Measurements from ENCODE around the gene NLRP7.
"Not testable (repeated sequence)": the region's sequence is repeated elsewhere in the genome, so short reads cannot be mapped to it uniquely, and the experiment has no call there.

NLRP7 gene

DNA sequence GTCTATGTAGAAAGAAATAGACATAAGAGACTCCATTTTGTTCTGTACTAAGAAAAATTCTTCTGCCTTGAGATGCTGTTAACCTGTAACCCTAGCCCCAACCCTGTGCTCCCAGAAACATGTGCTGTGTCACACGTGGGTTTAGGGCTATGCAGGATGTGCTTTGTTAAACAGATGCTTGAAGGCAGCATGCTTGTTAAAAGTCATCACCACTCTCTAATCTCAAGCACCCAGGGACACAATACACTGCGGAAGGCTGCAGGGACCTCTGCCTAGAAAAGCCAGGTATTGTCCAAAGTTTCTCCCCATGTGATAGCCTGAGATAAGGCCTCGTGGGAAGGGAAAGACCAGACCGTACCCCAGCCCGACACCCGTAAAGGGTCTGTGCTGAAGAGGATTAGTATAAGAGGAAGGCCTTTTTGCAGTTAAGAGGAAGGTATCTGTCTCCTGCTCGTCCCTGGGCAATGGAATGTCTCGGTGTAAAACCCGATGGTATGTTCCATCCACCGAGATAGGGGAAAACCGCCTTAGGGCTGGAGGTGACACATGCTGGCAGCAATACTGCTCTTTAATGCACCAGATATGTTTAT is 3.5 kb downstream of the NLRP7 start:
- not testable (repeated sequence) for H3K4me3 ChIP-seq (replicated peaks; ENCODE audit: insufficient read depth, low read length); DNase-seq (ENCODE audit: low read depth in 1 of 2, low spot score in 1 of 2); H3K27me3 ChIP-seq (ENCODE audit: insufficient read depth, poor library complexity, severe bottlenecking); H3K27ac ChIP-seq (replicated peaks)

DNA sequence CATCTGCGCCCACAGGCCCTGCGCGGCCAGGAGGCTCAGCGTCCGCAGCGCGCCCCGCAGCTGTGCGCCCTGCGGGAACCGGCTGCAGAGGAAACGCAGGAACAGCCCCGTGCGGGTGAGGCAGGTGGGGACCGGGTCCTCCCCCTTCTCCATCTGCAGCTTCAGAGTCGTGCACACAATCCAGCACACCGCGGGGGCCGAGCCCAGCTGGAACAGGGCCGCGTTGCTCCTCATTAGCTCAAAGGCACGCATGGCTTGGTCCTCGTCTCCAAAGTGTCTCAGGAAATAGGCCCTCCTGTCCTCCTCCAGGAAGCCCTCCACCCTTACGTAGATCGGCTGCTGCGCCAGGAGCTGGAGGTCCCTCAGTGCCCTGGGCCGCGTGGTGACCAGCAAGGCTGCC is 7.8 kb downstream of the NLRP7 start:
- H3K27ac ChIP-seq (replicated peaks); H3K27me3 ChIP-seq (ENCODE audit: insufficient read depth, poor library complexity, severe bottlenecking); DNase-seq (ENCODE audit: low read depth in 1 of 2, low spot score in 1 of 2); H3K4me3 ChIP-seq (replicated peaks; ENCODE audit: insufficient read depth, low read length): not testable (repeated sequence)

DNA sequence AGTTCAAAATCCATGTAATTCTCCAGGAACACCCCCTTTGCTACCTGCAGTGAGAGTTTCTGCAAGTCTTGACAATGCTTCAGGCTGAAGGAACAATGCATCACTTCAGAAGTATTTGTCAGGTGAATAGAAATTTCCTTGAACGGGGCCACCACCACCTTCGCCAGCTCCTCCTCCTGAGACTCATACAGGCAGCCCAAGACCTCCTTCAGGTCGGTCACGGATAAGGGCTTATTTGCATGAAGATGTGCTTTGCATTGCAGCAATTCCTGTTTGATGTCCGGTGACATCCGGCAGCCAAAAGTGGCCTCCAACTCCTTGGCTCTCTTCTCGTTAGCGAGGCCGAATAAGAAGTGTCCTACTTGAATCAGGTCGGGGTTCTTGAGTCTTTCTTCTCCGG is 8.4 kb downstream of the NLRP7 start:
- TF ChIP-seq GABPA (IDR thresholded peaks at IDR 0.05; ENCODE audit: low read depth): no peak
- TF ChIP-seq, protein P1, sequence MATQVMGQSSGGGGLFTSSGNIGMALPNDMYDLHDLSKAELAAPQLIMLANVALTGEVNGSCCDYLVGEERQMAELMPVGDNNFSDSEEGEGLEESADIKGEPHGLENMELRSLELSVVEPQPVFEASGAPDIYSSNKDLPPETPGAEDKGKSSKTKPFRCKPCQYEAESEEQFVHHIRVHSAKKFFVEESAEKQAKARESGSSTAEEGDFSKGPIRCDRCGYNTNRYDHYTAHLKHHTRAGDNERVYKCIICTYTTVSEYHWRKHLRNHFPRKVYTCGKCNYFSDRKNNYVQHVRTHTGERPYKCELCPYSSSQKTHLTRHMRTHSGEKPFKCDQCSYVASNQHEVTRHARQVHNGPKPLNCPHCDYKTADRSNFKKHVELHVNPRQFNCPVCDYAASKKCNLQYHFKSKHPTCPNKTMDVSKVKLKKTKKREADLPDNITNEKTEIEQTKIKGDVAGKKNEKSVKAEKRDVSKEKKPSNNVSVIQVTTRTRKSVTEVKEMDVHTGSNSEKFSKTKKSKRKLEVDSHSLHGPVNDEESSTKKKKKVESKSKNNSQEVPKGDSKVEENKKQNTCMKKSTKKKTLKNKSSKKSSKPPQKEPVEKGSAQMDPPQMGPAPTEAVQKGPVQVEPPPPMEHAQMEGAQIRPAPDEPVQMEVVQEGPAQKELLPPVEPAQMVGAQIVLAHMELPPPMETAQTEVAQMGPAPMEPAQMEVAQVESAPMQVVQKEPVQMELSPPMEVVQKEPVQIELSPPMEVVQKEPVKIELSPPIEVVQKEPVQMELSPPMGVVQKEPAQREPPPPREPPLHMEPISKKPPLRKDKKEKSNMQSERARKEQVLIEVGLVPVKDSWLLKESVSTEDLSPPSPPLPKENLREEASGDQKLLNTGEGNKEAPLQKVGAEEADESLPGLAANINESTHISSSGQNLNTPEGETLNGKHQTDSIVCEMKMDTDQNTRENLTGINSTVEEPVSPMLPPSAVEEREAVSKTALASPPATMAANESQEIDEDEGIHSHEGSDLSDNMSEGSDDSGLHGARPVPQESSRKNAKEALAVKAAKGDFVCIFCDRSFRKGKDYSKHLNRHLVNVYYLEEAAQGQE (IDR thresholded peaks at IDR 0.05; ENCODE audit: insufficient replicate concordance, low read depth): no peak
- no peak for TF ChIP-seq POLR2AphosphoS5 (IDR thresholded peaks at IDR 0.05; ENCODE audit: low read depth)
- TF ChIP-seq SPI1 (IDR thresholded peaks at IDR 0.05; ENCODE audit: borderline replicate concordance, low read depth): no peak
- TF ChIP-seq, protein P2, sequence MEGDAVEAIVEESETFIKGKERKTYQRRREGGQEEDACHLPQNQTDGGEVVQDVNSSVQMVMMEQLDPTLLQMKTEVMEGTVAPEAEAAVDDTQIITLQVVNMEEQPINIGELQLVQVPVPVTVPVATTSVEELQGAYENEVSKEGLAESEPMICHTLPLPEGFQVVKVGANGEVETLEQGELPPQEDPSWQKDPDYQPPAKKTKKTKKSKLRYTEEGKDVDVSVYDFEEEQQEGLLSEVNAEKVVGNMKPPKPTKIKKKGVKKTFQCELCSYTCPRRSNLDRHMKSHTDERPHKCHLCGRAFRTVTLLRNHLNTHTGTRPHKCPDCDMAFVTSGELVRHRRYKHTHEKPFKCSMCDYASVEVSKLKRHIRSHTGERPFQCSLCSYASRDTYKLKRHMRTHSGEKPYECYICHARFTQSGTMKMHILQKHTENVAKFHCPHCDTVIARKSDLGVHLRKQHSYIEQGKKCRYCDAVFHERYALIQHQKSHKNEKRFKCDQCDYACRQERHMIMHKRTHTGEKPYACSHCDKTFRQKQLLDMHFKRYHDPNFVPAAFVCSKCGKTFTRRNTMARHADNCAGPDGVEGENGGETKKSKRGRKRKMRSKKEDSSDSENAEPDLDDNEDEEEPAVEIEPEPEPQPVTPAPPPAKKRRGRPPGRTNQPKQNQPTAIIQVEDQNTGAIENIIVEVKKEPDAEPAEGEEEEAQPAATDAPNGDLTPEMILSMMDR (IDR thresholded peaks at IDR 0.05; ENCODE audit: insufficient read depth, low read length): no peak
- Histone ChIP-seq H3K27ac (replicated peaks) (no peak overlapping the region), H3K4me3 (replicated peaks; ENCODE audit: insufficient read depth, low read length) (no peak overlapping the region), H3K27me3 (ENCODE audit: insufficient read depth, poor library complexity, severe bottlenecking) (no peaks in the 10 kb centered on the region)
- no peak for DNase-seq (ENCODE audit: low read depth in 1 of 2, low spot score in 1 of 2)

DNA sequence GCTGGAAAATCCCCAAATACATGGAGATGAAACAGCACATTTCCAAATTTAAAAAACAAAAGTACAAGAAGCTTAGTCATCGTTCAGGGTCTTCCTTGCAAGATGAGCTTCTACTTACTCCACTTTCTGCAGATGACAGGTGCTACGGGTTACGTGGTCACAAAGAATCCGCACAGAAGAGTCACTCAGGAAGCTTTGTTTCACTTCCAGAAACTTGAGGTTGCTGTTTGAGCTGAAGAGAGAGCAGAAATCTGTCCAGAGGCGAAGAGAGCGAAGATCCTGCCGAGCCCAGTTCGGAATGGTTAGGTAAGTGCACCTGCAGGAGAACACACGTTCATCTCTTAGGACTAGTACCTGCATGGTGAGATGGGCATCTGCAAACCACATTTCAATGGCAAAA is 9.4 kb downstream of the NLRP7 start:
- H3K4me3 ChIP-seq (replicated peaks; ENCODE audit: insufficient read depth, low read length): no peak overlapping the region
- no peaks in the 10 kb centered on the region for H3K27me3 ChIP-seq (ENCODE audit: insufficient read depth, poor library complexity, severe bottlenecking)
- DNase-seq (ENCODE audit: low read depth in 1 of 2, low spot score in 1 of 2): no peak
- TF ChIP-seq, protein P1 (IDR thresholded peaks at IDR 0.05; ENCODE audit: insufficient replicate concordance, low read depth): no peak
- TF ChIP-seq, protein P2 (IDR thresholded peaks at IDR 0.05; ENCODE audit: insufficient read depth, low read length): no peak
- TF ChIP-seq SPI1 (IDR thresholded peaks at IDR 0.05; ENCODE audit: borderline replicate concordance, low read depth): no peak
- TF ChIP-seq POLR2AphosphoS5 (IDR thresholded peaks at IDR 0.05; ENCODE audit: low read depth): no peak
- TF ChIP-seq GABPA (IDR thresholded peaks at IDR 0.05; ENCODE audit: low read depth): no peak
- H3K27ac ChIP-seq (replicated peaks): no peak overlapping the region

DNA sequence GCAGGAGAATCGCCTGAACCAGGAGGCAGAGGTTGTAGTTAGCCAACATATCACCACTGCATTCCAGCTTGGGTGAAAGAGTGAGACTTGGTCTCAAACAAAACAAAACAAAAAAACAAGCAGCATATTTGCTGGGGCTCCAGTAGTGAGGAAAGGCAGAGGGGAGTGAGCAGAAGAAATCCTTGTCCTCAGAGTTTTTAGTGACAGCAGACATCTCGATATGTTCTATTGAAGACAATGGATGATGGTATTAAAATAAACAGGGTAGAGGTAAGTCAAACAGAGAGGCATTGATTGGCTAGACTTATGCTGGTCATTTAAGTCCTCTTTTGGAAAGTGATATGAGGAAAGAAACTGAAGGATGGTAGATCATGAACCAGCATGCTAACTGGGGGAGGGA is 19.0 kb downstream of the NLRP7 start:
- no peak for DNase-seq (ENCODE audit: low read depth in 1 of 2, low spot score in 1 of 2)
- Histone ChIP-seq H3K27me3 (ENCODE audit: insufficient read depth, poor library complexity, severe bottlenecking) (no peaks in the 10 kb centered on the region), H3K27ac (replicated peaks) (no peak overlapping the region), H3K4me3 (replicated peaks; ENCODE audit: insufficient read depth, low read length) (no peak overlapping the region)
- TF ChIP-seq, protein P1 (IDR thresholded peaks at IDR 0.05; ENCODE audit: insufficient replicate concordance, low read depth): no peak
- TF ChIP-seq SPI1 (IDR thresholded peaks at IDR 0.05; ENCODE audit: borderline replicate concordance, low read depth) (no peak), POLR2AphosphoS5 (IDR thresholded peaks at IDR 0.05; ENCODE audit: low read depth) (no peak), GABPA (IDR thresholded peaks at IDR 0.05; ENCODE audit: low read depth) (no peak)
- TF ChIP-seq, protein P2 (IDR thresholded peaks at IDR 0.05; ENCODE audit: insufficient read depth, low read length): no peak
